T-helper 2 cell treated with Interferon-gamma antibody and Interleukin-4, amounts not matched to agents 100 ng/mL and 5 ng/mL, for 36 hours (primary cell): ENCODE data around the gene KCNJ6. TPM values are rescaled to one million over a fixed set of nuclear protein-coding genes. Genes with fewer than 3 reads are reported as not detected.
"Not testable (repeated sequence)": the region's sequence is repeated elsewhere in the genome, so short reads cannot be mapped to it uniquely, and the experiment has no call there.

Source experiments
- intact Hi-C: fragments of 100-400 bp; cut with micrococcal nuclease; formaldehyde crosslinking; loops from one replicate; pipeline ENCODE4 v1.15.1; 2023
- total RNA-seq: library from RNA; stranded (reverse); gene quantifications from 2 replicates; pipeline ENCODE4 v1.2.3, GENCODE V29; 2022

The KCNJ6 gene
- total RNA-seq, 1 donor from 2014 or later = not detected

- intact Hi-C loops = no loop called here
Measured at GRCh38 chr21:37578471-37579126, 337.7 kb downstream of the KCNJ6 start.

DNA sequence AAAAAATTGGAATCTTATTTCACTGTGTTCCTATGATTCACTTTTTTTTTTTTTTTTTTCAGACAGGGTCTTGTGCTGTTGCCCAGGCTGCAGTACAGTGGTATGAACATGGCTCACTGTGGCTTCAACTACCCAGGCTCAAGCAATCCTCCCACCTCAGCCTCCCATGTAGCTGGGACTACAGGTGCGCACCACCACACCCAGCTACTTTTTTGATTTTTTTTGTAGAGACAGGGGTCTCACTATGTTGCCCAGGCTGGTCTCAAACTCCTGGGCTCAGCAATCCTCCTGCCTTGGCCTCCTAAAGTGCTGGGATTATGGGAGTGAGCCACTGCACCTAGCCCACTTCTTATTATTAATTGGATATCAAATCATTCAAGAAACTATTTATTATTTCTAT, 339.3 kb downstream of the KCNJ6 start:
- intact Hi-C loops = not testable (repeated sequence)

DNA sequence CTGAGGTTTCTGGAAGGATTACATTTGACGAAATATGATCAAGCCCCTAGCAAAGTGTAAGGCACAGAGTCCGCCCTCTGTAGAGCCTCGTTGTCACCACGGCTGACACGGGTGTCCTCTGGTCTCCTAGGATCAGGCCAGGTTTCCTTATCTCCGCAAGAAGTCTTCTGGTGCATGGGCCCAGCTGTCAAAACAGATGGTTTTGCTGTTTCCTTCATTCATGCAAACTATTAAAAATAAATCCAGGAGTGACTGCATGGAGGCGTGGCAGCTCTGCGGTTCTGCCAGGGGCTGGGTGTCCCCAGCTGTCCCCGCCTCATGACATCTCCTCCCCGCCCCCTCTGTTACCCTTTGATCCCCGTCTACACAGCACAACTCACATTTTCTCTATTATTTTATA, 340.7 kb downstream of the KCNJ6 start:
- intact Hi-C loops = no loop called here

GRCh38 chr21:37574751-37575150, 341.5 kb downstream of the KCNJ6 start:
- intact Hi-C loops = no loop called here

DNA sequence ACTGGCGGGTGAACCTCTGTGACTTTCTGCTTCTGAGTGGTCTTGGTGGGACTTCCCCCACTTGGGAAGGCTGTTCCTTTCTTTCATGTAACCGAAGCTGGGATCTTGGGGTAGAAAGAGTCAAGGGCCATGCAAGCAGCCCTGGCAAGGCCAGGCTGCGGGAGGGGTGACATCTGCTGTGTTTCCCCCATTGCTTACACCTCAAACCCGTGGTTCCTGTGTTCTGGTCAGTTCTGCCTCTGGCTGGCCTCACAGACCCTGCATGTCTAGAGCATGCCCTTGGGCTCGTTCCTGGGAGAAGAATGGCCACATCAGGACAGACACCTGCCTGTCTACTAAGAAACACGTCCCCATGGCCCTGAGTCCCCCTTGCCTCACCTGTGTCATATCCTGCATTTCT, 341.9 kb downstream of the KCNJ6 start:
- intact Hi-C loops = no loop called here

GRCh38 chr21:37571442-37571841, 344.8 kb downstream of the KCNJ6 start:
- intact Hi-C loops = no loop called here

DNA sequence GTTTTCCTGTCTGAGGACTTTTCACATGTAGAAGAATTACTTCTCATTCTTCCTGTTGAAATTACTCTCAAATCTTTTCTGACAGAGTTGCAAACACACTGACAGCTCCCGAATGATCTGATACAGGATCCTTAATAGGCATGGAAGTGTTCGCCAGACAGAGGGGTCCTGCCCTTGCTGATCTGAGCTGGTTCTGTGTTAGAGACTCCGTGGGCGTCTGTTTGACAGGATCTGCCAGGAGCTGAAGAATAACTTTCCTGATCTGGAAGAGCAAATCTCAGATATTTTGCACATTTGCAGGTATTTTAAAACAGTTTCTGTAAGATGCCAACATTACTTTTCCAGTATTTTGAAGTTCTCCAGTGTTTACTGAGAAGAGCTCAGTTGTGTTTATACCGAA, 347.3 kb downstream of the KCNJ6 start:
- intact Hi-C loops = loop anchor here (10.0 kb wide), 2 partner anchors 104 to 404 kb away; no protein-coding TSS in a partner anchor

DNA sequence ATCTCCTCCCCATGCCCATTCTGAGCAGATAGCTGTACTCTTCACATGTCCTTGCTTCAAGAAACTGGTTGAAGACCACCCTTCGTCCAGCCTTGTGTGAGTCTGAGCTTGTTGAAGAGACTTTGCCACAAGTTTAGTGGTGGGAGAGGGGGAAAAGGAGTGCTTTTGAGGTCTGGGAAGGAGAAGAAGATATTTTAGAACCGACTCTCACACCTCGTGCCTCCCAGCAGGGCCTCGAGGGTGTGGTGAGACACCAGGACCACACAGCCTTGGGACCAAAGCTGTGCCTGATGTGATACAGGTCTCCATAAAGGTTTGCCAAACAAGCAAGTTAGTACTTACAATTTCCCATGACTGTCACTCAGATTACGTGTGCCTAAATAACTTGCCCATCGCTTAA, 347.8 kb downstream of the KCNJ6 start:
- intact Hi-C loops = loop anchor here (10.0 kb wide), 2 partner anchors 104 to 404 kb away; no protein-coding TSS in a partner anchor

DNA sequence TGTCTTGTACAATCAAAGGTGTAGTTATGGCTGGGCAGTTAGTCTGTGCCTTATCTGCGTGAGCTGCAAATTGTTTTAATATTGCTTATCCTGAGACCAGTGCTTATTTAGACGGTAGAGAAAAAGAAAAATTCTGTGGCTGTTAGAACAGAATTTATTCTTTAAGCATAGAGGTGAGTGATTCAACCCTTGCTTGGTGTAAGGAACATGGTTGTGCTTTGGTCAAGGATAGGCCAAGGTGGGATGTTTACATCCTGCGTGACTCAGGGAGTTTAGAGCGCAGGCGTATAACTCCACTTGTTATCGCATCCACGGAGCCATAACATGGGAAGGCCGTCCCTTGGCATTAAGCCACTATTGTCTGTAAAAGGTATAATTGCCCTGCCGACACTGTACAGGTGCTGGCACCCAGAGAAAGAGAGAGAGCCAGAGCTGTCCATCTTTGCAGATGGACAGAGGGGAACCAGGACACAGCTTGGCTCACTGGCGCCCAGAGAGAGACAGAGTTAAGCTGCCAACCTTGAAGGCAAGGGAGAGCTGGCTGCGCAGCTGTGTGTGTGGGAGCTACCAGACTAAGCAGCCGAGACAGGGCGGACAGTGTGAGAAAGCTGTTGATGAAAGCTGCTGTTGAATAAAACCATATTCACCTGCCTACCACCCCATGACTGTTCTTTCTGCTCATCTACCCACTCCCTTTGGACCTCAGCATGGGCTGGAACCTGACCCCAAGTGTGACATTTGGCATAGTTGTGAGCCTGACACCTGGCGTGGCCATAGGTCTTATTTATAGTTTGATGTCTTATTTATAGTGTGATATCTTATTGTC, 349.3 kb downstream of the KCNJ6 start:
- intact Hi-C loops = loop anchor here (10.0 kb wide), 2 partner anchors 102 to 402 kb away; no protein-coding TSS in a partner anchor

GRCh38 chr21:37565530-37566223, 350.6 kb downstream of the KCNJ6 start:
- intact Hi-C loops = loop anchor here (2.0 to 10.0 kb wide), 3 partner anchors 101 to 493 kb away; partner anchors contain the start of genes PIGP and TTC3

DNA sequence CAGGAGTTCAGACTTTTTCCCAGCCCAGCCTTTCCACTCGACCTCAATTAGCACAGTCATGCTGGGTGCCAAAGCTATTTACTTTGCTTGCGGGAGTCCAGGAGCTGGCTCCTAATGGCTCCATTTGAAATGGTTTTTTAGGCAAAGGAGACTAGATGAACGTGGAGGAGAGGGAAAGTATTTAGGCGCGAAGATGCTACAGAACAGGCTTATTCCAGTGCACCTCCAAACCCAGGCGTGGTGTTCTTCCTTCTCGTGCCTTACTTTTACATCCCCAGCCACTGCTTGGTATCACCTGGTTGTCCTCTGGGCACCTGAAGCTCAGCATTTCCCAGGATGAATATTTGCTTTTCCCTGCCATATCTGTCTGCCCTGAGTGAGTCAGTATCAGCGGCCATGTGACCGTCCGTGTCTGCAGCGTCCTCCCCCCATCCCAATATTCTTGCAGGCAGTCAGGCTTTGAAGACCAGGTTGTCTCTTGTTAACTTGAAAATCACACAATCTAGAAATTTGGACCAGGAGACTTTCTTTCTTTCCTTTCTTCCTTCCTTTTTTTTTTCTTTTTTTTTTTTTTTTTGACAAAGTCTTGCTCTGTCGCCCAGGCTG, 351.2 kb downstream of the KCNJ6 start:
- intact Hi-C loops = loop anchor here (1.0 to 10.0 kb wide), 6 partner anchors 100 to 598 kb away; partner anchors contain the start of genes DYRK1A, HLCS, PIGP and TTC3

GRCh38 chr21:37564341-37564923, 351.8 kb downstream of the KCNJ6 start:
- intact Hi-C loops = loop anchor here (1.0 to 10.0 kb wide), 6 partner anchors 100 to 597 kb away; partner anchors contain the start of genes DYRK1A, HLCS, PIGP and TTC3

DNA sequence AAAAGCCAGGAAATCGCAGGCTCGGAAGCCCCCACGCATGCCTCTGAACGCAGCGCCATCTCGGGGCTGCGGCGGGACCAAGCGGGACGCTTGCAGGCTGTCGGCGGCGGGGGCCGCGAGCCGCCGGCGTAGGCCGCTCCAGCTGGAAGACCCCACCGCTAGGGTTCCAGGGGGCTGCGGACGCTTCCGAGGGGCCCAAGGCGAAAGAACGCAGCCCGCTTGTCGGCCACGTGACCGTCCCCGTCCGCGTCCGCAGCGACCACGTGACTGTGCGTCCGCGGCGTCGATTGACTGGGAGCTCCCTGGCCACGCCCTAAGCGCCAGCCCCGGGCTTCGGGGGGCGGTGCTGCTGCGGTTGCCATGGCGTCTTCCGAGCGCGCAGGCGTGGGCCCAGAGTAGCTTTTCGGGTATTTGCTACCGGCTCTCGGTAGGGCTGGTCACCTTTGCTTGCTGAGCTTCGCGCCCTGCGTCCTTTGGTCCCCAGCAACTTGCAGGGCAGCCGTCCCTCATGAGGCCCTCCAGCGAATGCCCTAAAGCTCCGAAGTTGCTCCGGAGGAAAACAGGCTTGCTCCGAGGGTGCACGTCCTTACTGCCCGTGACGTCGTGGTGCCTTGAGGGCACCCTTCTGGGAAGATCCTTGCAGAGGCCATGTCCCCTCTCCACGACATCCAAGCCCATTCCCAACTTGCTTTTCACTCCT, 352.5 kb downstream of the KCNJ6 start:
- intact Hi-C loops = loop anchor here (1.0 to 10.0 kb wide), 6 partner anchors 99 to 596 kb away; partner anchors contain the start of genes DYRK1A, HLCS, PIGP and TTC3

- intact Hi-C loops = loop anchor here (5.0 to 10.0 kb wide), 3 partner anchors 98 to 596 kb away; partner anchors contain the start of gene HLCS
Measured at GRCh38 chr21:37562920-37563640, 353.2 kb downstream of the KCNJ6 start.

DNA sequence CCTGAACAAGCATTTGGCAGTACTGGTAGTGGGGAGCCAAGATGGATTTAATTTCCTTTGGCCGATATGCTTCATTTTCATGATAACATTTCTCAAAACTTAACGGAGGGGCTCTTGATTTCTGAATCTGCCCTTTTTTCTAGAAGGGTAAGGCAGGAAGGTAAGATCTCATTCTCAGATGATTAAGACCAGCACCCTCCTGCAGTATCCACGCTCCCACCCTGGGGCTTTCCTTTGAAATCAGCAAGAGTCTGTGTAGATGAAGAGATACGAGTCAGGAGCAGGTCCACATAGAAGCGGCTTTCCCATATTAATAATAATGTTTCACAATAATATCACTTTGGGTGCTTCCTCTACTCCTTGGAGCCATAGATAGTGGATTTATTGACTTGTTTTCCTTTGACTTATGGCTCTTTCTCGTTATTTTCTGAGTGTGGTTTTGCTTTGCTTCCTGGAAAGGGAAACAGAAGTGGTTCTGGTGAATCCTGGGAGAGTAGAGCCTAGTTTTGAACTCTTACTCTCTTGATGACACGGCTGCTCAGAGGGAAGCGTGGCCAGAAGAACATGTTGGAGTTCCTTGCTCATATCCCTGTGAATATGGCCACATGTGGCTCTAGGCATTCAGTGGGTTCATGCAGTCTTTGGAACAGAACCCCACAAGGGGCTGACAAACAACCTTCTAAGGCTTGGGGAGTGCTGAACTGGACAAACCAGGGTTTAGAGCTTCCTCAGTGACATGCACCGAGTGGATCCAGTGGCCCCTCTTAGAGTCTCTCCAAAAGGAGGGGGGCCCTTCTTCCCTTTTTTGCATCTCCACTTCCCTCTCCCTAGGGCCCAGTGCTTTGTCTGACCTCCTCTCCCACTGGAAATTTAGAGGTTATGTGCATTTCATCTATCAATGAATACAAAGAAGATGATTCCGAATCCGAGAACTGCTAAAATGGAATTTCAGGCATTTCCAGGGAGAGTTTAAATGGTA, 354.0 kb downstream of the KCNJ6 start:
- intact Hi-C loops = loop anchor here (5.0 to 10.0 kb wide), 3 partner anchors 97 to 595 kb away; partner anchors contain the start of gene HLCS

GRCh38 chr21:37561506-37561905, 354.8 kb downstream of the KCNJ6 start:
- intact Hi-C loops = loop anchor here (5.0 to 10.0 kb wide), 3 partner anchors 97 to 594 kb away; partner anchors contain the start of gene HLCS

DNA sequence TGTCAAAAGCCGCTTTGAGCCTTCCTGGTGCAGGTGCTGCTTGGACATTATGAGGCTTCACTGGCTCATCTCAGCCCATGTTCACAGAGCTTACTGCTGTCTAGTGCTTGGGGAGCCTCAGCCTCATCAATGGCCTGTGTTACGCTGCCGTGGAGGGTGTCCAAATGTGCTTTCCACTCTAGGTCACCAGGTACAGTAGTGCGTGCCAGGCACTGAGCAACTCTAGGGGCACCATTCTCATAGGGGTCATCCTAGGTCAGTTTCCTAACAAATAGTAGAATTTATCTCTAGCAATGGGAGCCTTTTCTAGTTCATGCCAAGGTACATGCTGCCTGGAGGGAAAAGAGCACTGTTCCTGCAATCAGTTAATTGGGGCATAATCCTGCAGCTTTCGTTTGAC, 355.9 kb downstream of the KCNJ6 start:
- intact Hi-C loops = loop anchor here (5.0 to 10.0 kb wide), 3 partner anchors 96 to 593 kb away; partner anchors contain the start of gene HLCS
